Right lobe of liver (tissue), 6 donors: ENCODE results near the gene IL22RA1. TPM values are rescaled to one million over a fixed set of nuclear protein-coding genes. Genes with fewer than 3 reads are reported as not detected.

Experiments
- ATAC-seq, 4 donors: fragments of 200-7000 bp; cut with Tn5 transposase; one replicate each; pipeline ENCODE4 v1.9.1; 2020; ENCODE audit warnings: mild to moderate bottlenecking in 4 of 4, moderate library complexity in 4 of 4
- DNase-seq, 3 donors: peaks; one replicate each; pipeline ENCODE4 v3.0.0-alpha.2; 2020
- H3K27ac ChIP-seq, 3 donors: fragments of 200-600 bp; one replicate each; pipeline ENCODE4 v1.8.0; 2022
- H3K27me3 ChIP-seq, 2 donors: fragments of 200-600 bp; one replicate each; pipeline ENCODE4 v1.8.0; 2022
- H3K36me3 ChIP-seq, 4 donors: fragments of 200-600 bp; sonication (generic) in 1 of 4; one replicate each; pipeline versions ENCODE4 v1.5.1 to v1.8.0; 2017 to 2022; ENCODE audit warnings: control low read depth in 1 of 4
- H3K4me1 ChIP-seq, 4 donors: fragments of 200-600 bp; sonication (generic) in 1 of 4; one replicate each; pipeline versions ENCODE4 v1.5.1 to v1.8.0; 2017 to 2022; ENCODE audit warnings: control low read depth in 1 of 4
- H3K4me3 ChIP-seq, 3 donors: fragments of 200-600 bp; one replicate each; pipeline ENCODE4 v1.8.0; 2022
- H3K9me3 ChIP-seq, 4 donors: fragments of 200-600 bp; sonication (generic) in 1 of 4; one replicate each; pipeline versions ENCODE4 v1.5.1 to v1.8.0; 2017 to 2022; ENCODE audit warnings: control low read depth in 1 of 4
- CTCF ChIP-seq, 4 donors: fragments of 200-600 bp in 3 of 4; fragments of 450-650 bp in 1 of 4; IDR thresholded peaks; one replicate each; pipeline versions ENCODE4 v1.5.1 to v1.8.0; 2016 to 2022; ENCODE audit warnings: antibody characterized with exemption in 4 of 4, mild to moderate bottlenecking in 2 of 4
- POLR2A ChIP-seq: fragments of 450-650 bp; IDR thresholded peaks from one replicate; pipeline ENCODE4 v1.6.1; 2017; ENCODE audit warnings: antibody characterized with exemption, mild to moderate bottlenecking
- WGBS: methylation state at CpG from one replicate; pipeline ENCODE4 v1.1.6; 2018; ENCODE audit warnings: low coverage, low lambda C conversion rate; ENCODE audit not compliant: insufficient coverage; ENCODE audit errors: missing lambda C conversion rate; 5-methylcytosine and 5-hydroxymethylcytosine counted together
- intact Hi-C, 2 donors: fragments of 100-400 bp; cut with DNase I; formaldehyde crosslinking; loops; one replicate each; pipeline versions ENCODE4 v1.11.2 to v1.14.1; 2022
- total RNA-seq, 6 experiments: library from RNA; depleted of rRNA in 2 of 6; stranded (reverse); fragments of >200 nt in 2 of 6; fragmentation: NEBNext Ultra II Directional in 3 of 6; extraction: Animal tissue kit (Norgen Biotek cat#: 25700) in 3 of 6; gene quantifications; one replicate each; pipeline versions ENCODE4 v1.1.0 to v1.2.4, GENCODE V29; 2016 to 2023
- donor health status: DM: no; HTN: yes; CAD: no.
- donor health status: DM: no; HTN: no; CAD: no.
- donor health status: DM: no; HTN: no; CAD: no.
- donor health status: DM: no; HTN: yes; CAD: no.
- donor health status: DM: no; HTN: yes; CAD: no.

IL22RA1 gene
- total RNA-seq, 6 experiments from 2014 or later, result 1.8 to 4.5 (median 2.8) TPM

- no peak overlapping the region for H3K27ac ChIP-seq
- no peaks in the 10 kb centered on the region for H3K27me3 ChIP-seq
- DNase-seq (no peak), ATAC-seq (no peak)
- peaks cover 0 to 5% (median 0%) of the 10 kb centered on the region in 4 donors for H3K4me1 ChIP-seq
- H3K4me3 ChIP-seq, result no peak overlapping the region
- H3K9me3 ChIP-seq, result no peaks in the 10 kb centered on the region
- WGBS, result 89% methylated on average over 5 of the region's 5 CpGs
- TF ChIP-seq POLR2A, result no peak
- TF ChIP-seq CTCF (IDR thresholded peaks at IDR 0.05), result no peak
- intact Hi-C loops, result no loop called here
- peaks cover 0 to 19% (median 0%) of the 10 kb centered on the region in 4 donors for H3K36me3 ChIP-seq
Observed at GRCh38 chr1:24172598-24172997, 29.7 kb upstream of the IL22RA1 start.

GRCh38 chr1:24169286-24169685 lies 26.3 kb upstream of the IL22RA1 start:
- H3K9me3 ChIP-seq, result no peaks in the 10 kb centered on the region
- no peaks in the 10 kb centered on the region for H3K27me3 ChIP-seq
- WGBS, result no CpG with 5 or more reads among the region's 12 CpGs
- H3K36me3 ChIP-seq, result peaks cover 0 to 19% (median 0%) of the 10 kb centered on the region in 4 donors
- ATAC-seq (no peak), DNase-seq (no peak)
- no peak for TF ChIP-seq POLR2A
- no peak for TF ChIP-seq CTCF (IDR thresholded peaks at IDR 0.05)
- intact Hi-C loops, result no loop called here
- no peak overlapping the region for H3K27ac ChIP-seq
- H3K4me3 ChIP-seq, result no peak overlapping the region
- no peaks in the 10 kb centered on the region for H3K4me1 ChIP-seq

- WGBS, result 75% methylated on average over 6 of the region's 7 CpGs
- DNase-seq (no peak), ATAC-seq (no peak)
- H3K27ac ChIP-seq, result no peak overlapping the region
- peaks cover 0 to 19% (median 0%) of the 10 kb centered on the region in 4 donors for H3K36me3 ChIP-seq
- H3K9me3 ChIP-seq, result no peaks in the 10 kb centered on the region
- intact Hi-C loops, result no loop called here
- no peaks in the 10 kb centered on the region for H3K4me1 ChIP-seq
- TF ChIP-seq POLR2A (no peak), CTCF (IDR thresholded peaks at IDR 0.05) (no peak)
- no peak overlapping the region for H3K4me3 ChIP-seq
- H3K27me3 ChIP-seq, result no peaks in the 10 kb centered on the region
Observed at GRCh38 chr1:24168245-24168644, 25.3 kb upstream of the IL22RA1 start.

- no peak overlapping the region for H3K27ac ChIP-seq
- H3K4me1 ChIP-seq, result no peaks in the 10 kb centered on the region
- intact Hi-C loops, result no loop called here
- ATAC-seq (no peak), DNase-seq (peak in 1 of 3 donors; percentile 12)
- H3K9me3 ChIP-seq, result no peaks in the 10 kb centered on the region
- H3K36me3 ChIP-seq, result peaks cover 0 to 19% (median 0%) of the 10 kb centered on the region in 4 donors
- TF ChIP-seq CTCF (IDR thresholded peaks at IDR 0.05) (no peak), POLR2A (no peak)
- H3K4me3 ChIP-seq, result no peak overlapping the region
- 25% methylated on average over 2 of the region's 4 CpGs for WGBS
- no peaks in the 10 kb centered on the region for H3K27me3 ChIP-seq
Observed at GRCh38 chr1:24167008-24167407, 24.1 kb upstream of the IL22RA1 start.

GRCh38 chr1:24165500-24165899 lies 22.6 kb upstream of the IL22RA1 start:
- WGBS, result 90% methylated on average over 2 of the region's 2 CpGs
- peak; percentile 55 to 67 (median 60) for ATAC-seq
- Histone ChIP-seq H3K27ac (peak overlapping the region in 1 of 3 donors; percentile 5), H3K27me3 (no peaks in the 10 kb centered on the region), H3K36me3 (peaks cover 0 to 19% (median 0%) of the 10 kb centered on the region in 4 donors), H3K4me1 (no peaks in the 10 kb centered on the region), H3K4me3 (no peak overlapping the region), H3K9me3 (no peaks in the 10 kb centered on the region)
- DNase-seq, result no peak
- TF ChIP-seq POLR2A, result no peak
- intact Hi-C loops, result no loop called here
